Astrocyte (in vitro differentiated cells and primary cell): ENCODE results near the gene FZD2. TPM values are rescaled to one million over a fixed set of nuclear protein-coding genes. Genes with fewer than 3 reads are reported as not detected.

Experiments
- DNase-seq: peaks from one replicate; pipeline ENCODE4 v3.0.0-alpha.2; 2010; ENCODE audit warnings: low read depth
- FAIRE-seq: peaks from 2 replicates; lab custom pipeline; 2011; peaks lifted over from hg19 to GRCh38; lab: Jason Lieb, UNC
- H2AFZ ChIP-seq: 2 replicates; pipeline ENCODE4 v1.6.0; 2012; ENCODE audit warnings: low read depth, low read length, inconsistent platforms
- H3K27ac ChIP-seq: 2 replicates; pipeline ENCODE4 v1.5.1; 2011; ENCODE audit warnings: low read depth, low read length, inconsistent platforms
- H3K27me3 ChIP-seq: 2 replicates; pipeline ENCODE4 v1.6.0; 2011; ENCODE audit warnings: low read length, inconsistent platforms; ENCODE audit not compliant: insufficient read depth
- H3K36me3 ChIP-seq: 2 replicates; pipeline ENCODE4 v1.5.1; 2011; ENCODE audit warnings: low read length, inconsistent platforms; ENCODE audit not compliant: insufficient read depth
- H3K4me1 ChIP-seq: 2 replicates; pipeline ENCODE4 v1.5.1; 2011; ENCODE audit warnings: low read length, inconsistent platforms; ENCODE audit not compliant: insufficient read depth
- H3K4me2 ChIP-seq: 2 replicates; pipeline ENCODE4 v1.6.0; 2012; ENCODE audit warnings: low read length, inconsistent platforms
- H3K4me3 ChIP-seq: 2 replicates; pipeline ENCODE4 v1.5.1; 2011; ENCODE audit warnings: low read depth, mild to moderate bottlenecking, low read length, inconsistent platforms; ENCODE audit not compliant: insufficient read depth
- H3K79me2 ChIP-seq: 2 replicates; pipeline ENCODE4 v1.6.0; 2012; ENCODE audit warnings: mild to moderate bottlenecking, low read length, inconsistent platforms; ENCODE audit not compliant: insufficient read depth
- H3K9ac ChIP-seq: 2 replicates; pipeline ENCODE4 v1.6.0; 2012; ENCODE audit warnings: mild to moderate bottlenecking, low read length, inconsistent platforms
- H3K9me3 ChIP-seq: 2 replicates; pipeline ENCODE4 v1.5.1; 2012; ENCODE audit warnings: low read depth, mild to moderate bottlenecking, low read length, inconsistent platforms; ENCODE audit not compliant: insufficient read depth
- H4K20me1 ChIP-seq: 2 replicates; pipeline ENCODE4 v1.6.0; 2012; ENCODE audit warnings: low read length, inconsistent platforms; ENCODE audit not compliant: insufficient read depth
- H3K27ac Mint-ChIP-seq: one replicate; pipeline ENCODE4 v1.8.0; 2021; ENCODE audit warnings: mild to moderate bottlenecking, mixed read lengths; ENCODE audit not compliant: unreplicated experiment
- H3K27me3 Mint-ChIP-seq: one replicate; pipeline ENCODE4 v1.8.0; 2021; ENCODE audit warnings: low read depth, mixed read lengths; ENCODE audit not compliant: unreplicated experiment
- H3K36me3 Mint-ChIP-seq: one replicate; pipeline ENCODE4 v1.8.0; 2021; ENCODE audit warnings: low read depth, mixed read lengths; ENCODE audit not compliant: unreplicated experiment
- H3K4me1 Mint-ChIP-seq: one replicate; pipeline ENCODE4 v1.8.0; 2021; ENCODE audit warnings: low read depth, mixed read lengths; ENCODE audit not compliant: unreplicated experiment
- H3K4me3 Mint-ChIP-seq: one replicate; pipeline ENCODE4 v1.8.0; 2021; ENCODE audit warnings: mild to moderate bottlenecking, moderate library complexity, mixed read lengths; ENCODE audit not compliant: unreplicated experiment
- H3K9me3 Mint-ChIP-seq: one replicate; pipeline ENCODE4 v1.8.0; 2021; ENCODE audit warnings: mild to moderate bottlenecking, mixed read lengths; ENCODE audit not compliant: unreplicated experiment
- CTCF ChIP-seq: IDR thresholded peaks from 2 replicates; pipeline ENCODE4 v1.5.1; 2011; ENCODE audit warnings: low read depth, mild to moderate bottlenecking, inconsistent platforms, low read length, moderate library complexity; ENCODE audit not compliant: insufficient read depth
- EZH2 ChIP-seq: IDR thresholded peaks from 2 replicates; pipeline ENCODE4 v1.6.1; 2012; ENCODE audit warnings: mild to moderate bottlenecking, low read length, inconsistent platforms; ENCODE audit not compliant: insufficient read depth
- total RNA-seq: library from RNA; stranded (reverse); gene quantifications from 2 replicates; pipeline ENCODE4 v1.2.1, GENCODE V29; 2021

The FZD2 gene
- total RNA-seq, 1 donor from 2014 or later: 97.6 TPM

- H3K9ac ChIP-seq: no peak overlapping the region
- H3K79me2 ChIP-seq: no peaks in the 10 kb centered on the region
- peaks cover 9% of the 10 kb centered on the region for H3K9me3 Mint-ChIP-seq
- no peaks in the 10 kb centered on the region for H3K4me1 Mint-ChIP-seq
- no peak for FAIRE-seq
- TF ChIP-seq CTCF: no peak
- no peak for TF ChIP-seq EZH2
- DNase-seq: no peak
- no peaks in the 10 kb centered on the region for H4K20me1 ChIP-seq
- no peak overlapping the region for H3K27ac Mint-ChIP-seq
- no peaks in the 10 kb centered on the region for H3K27me3 Mint-ChIP-seq
- H3K4me1 ChIP-seq: no peaks in the 10 kb centered on the region
- no peak overlapping the region for H3K4me3 ChIP-seq
- H3K4me3 Mint-ChIP-seq: no peak overlapping the region
- H3K4me2 ChIP-seq: no peak overlapping the region
- no peak overlapping the region for H3K27ac ChIP-seq
- no peaks in the 10 kb centered on the region for H3K9me3 ChIP-seq
- no peaks in the 10 kb centered on the region for H3K36me3 ChIP-seq
- H2AFZ ChIP-seq: no peak overlapping the region
- peaks cover 7% of the 10 kb centered on the region for H3K36me3 Mint-ChIP-seq
- no peaks in the 10 kb centered on the region for H3K27me3 ChIP-seq
These were observed 29.3 kb upstream of the FZD2 start for GRCh38 chr17:44527954-44528353.

GRCh38 chr17:44529864-44530263, 27.4 kb upstream of the FZD2 start:
- Histone ChIP-seq H3K27me3 (no peaks in the 10 kb centered on the region), H3K79me2 (no peaks in the 10 kb centered on the region), H3K4me3 (no peak overlapping the region), H3K9me3 (no peaks in the 10 kb centered on the region), H3K27ac (no peak overlapping the region), H4K20me1 (no peaks in the 10 kb centered on the region), H3K4me2 (no peak overlapping the region), H2AFZ (no peak overlapping the region), H3K4me1 (peaks cover 11% of the 10 kb centered on the region), H3K36me3 (no peaks in the 10 kb centered on the region), H3K9ac (no peak overlapping the region)
- no peak overlapping the region for H3K4me3 Mint-ChIP-seq
- H3K36me3 Mint-ChIP-seq: peaks cover 4% of the 10 kb centered on the region
- DNase-seq (no peak), FAIRE-seq (no peak)
- no peak overlapping the region for H3K27ac Mint-ChIP-seq
- peaks cover 9% of the 10 kb centered on the region for H3K9me3 Mint-ChIP-seq
- TF ChIP-seq CTCF (no peak), EZH2 (no peak)
- no peaks in the 10 kb centered on the region for H3K27me3 Mint-ChIP-seq
- peaks cover 10% of the 10 kb centered on the region for H3K4me1 Mint-ChIP-seq

GRCh38 chr17:44530896-44531418, 26.3 kb upstream of the FZD2 start:
- H2AFZ ChIP-seq: no peak overlapping the region
- no peaks in the 10 kb centered on the region for H3K9me3 ChIP-seq
- no peak overlapping the region for H3K4me3 ChIP-seq
- no peak overlapping the region for H3K27ac ChIP-seq
- no peaks in the 10 kb centered on the region for H3K27me3 ChIP-seq
- no peak overlapping the region for H3K4me3 Mint-ChIP-seq
- H3K36me3 Mint-ChIP-seq: peaks cover 4% of the 10 kb centered on the region
- no peaks in the 10 kb centered on the region for H4K20me1 ChIP-seq
- H3K4me2 ChIP-seq: no peak overlapping the region
- H3K36me3 ChIP-seq: no peaks in the 10 kb centered on the region
- peaks cover 4% of the 10 kb centered on the region for H3K9me3 Mint-ChIP-seq
- H3K79me2 ChIP-seq: no peaks in the 10 kb centered on the region
- no peaks in the 10 kb centered on the region for H3K27me3 Mint-ChIP-seq
- no peak overlapping the region for H3K27ac Mint-ChIP-seq
- H3K4me1 Mint-ChIP-seq: peaks cover 13% of the 10 kb centered on the region
- DNase-seq (no peak), FAIRE-seq (no peak)
- H3K4me1 ChIP-seq: peaks cover 12% of the 10 kb centered on the region
- TF ChIP-seq EZH2: no peak
- no peak for TF ChIP-seq CTCF
- no peak overlapping the region for H3K9ac ChIP-seq
